G401.6 (cell line): ENCODE measurements around the gene EIF6.

Source experiments
- FAIRE-seq: peaks from 2 replicates; lab custom pipeline; 2012; peaks lifted over from hg19 to GRCh38; lab: Jason Lieb, UNC

The EIF6 gene

GRCh38 chr20:35293303-35294292 is 9.0 kb upstream of the EIF6 start:
- FAIRE-seq: no peak

GRCh38 chr20:35292504-35293285 is 8.1 kb upstream of the EIF6 start:
- FAIRE-seq: no peak

- FAIRE-seq: no peak
These were observed 7.3 kb upstream of the EIF6 start, which contains the start of gene FAM83C for GRCh38 chr20:35291654-35292503. FAM83C (minus strand) TSS chr20:35292425; CDS start chr20:35292304, 121 bp downstream.

- FAIRE-seq: no peak
These were observed 6.4 kb upstream of the EIF6 start for GRCh38 chr20:35290887-35291417.

- FAIRE-seq: no peak
These were observed 5.8 kb upstream of the EIF6 start for GRCh38 chr20:35290186-35290886.

- FAIRE-seq: no peak
These were observed 3.9 kb upstream of the EIF6 start for GRCh38 chr20:35288325-35289060.

DNA sequence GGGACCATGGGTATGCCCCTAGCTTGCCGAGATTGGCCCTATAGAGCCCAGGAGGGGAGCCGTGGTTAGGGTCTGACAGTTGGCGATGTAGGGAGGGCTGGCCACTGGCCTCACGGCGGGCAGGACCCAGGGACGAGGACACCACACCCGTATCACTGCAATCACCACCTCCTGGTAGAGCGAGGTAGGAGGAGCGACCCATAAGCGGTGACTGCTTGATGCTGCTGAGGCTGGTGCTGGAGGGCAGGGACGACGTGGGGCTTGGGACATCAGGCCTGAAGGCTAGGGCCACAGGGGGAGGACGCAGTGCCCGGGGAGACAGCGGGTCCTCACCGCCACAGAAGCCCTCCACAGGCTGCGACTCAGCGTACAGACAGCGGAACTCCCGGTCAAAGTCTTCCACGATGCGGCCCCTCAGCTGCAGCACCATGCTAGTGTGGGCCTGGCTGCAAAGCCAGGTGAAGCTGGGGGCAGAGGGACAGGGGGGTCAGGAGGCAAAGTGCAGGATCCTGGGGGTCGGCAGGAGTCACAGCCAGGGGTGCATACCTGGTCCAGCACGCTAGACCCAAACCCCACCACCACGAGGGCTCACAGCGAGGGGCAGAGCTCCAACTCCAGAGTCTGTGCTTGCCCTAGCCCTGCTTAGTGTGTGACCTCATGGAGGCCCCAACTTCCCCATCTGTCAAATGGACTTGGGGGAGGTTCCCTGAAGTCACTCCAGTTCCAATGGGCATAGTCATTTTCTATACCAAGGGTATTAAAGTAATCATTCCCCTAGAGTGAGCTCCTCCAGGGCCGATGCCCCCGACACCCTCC is 3.1 kb upstream of the EIF6 start:
- FAIRE-seq: no peak

- no peak for FAIRE-seq
These were observed 2.4 kb upstream of the EIF6 start for GRCh38 chr20:35286899-35287508.

GRCh38 chr20:35286077-35286898 is 1.7 kb upstream of the EIF6 start:
- FAIRE-seq: no peak

- FAIRE-seq: no peak
These were observed 1.2 kb upstream of the EIF6 start for GRCh38 chr20:35285806-35286076.

- no peak for FAIRE-seq
These were observed 627 bp upstream of the EIF6 start for GRCh38 chr20:35284992-35285805.

DNA sequence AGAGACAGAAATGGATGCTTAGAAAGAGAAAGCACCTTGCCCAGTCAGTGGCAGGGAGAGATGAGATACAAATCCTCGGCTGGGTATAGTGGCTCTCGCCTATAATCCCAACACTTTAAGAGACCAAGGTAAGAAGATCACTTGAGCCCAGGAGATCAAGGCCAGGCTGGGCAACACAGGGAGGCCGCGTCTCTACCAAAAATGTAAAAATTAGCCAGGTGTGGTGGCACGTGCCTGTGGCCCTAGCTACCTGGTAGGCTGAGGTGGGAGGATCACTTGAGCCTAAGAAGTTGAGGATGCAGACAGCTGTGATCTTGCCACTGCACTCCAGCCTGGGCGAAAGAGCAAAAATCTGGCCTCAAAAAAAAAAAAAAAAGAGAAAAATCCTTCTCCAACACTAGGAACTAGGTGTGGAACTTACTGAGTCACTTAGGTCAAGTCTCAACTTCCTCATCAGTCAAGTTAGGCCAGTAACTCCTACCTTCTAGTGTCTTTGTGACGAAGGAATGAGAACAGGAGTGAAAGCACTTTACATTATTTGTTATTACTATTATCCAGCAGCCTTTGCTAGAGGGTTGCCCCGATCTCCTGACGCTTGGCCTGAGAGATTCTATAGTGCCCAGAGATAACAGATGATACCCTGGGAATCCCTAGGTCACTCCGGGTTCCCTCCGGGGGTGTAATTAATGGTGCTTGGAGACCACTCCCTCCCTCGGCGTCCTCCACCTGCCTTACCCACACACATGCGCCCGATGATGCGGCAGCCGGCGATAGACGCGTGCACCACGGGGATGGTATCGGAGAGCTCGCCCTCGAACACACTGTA is 918 bp downstream of the EIF6 start:
- no peak for FAIRE-seq

DNA sequence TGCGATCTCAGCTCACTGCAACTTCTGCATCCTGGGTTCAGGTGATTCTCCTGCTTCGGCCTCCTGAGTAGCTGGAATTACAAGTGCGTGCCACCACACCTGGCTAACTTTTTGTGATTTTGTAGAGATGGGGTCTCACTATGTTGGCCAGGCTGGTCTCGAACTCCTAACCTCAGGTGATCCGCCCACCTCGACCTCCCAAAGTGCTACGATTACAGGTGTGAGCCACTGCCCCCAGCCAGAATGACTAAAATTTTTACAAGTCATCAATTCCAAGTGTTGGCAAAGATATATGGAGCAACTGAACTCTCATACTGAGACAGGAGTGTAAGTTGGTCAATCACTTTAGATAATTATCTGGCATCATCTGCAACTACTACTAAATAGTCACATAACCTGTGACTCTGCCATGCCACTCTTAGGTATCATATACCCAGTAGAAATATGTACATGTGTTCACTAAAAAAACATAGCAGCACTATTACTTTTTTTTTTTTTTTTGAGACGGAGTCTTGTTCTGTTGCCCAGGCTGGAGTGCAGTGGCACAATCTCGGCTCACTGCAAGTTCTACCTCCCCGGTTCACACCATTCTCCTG is 3.0 kb downstream of the EIF6 start:
- no peak for FAIRE-seq

DNA sequence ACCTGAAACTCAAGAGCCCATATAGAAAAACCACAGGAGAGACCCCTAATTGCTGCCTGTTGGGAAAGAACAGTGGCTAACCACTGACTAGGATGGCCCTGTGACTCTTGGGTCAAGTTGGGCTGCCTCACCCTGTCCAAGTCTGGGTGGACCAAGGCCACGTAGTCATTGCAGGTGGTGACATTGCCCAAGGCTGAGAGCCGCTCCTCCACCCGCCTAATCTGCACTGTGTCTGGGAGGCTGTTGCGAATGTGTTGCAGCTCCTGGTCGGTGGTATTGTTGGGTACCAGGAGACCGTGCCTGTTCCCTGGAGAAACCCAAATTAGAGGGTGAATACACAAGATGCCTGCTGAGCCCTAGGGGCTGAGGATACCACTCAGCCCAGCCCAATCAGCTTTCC is 4.0 kb downstream of the EIF6 start:
- no peak for FAIRE-seq

DNA sequence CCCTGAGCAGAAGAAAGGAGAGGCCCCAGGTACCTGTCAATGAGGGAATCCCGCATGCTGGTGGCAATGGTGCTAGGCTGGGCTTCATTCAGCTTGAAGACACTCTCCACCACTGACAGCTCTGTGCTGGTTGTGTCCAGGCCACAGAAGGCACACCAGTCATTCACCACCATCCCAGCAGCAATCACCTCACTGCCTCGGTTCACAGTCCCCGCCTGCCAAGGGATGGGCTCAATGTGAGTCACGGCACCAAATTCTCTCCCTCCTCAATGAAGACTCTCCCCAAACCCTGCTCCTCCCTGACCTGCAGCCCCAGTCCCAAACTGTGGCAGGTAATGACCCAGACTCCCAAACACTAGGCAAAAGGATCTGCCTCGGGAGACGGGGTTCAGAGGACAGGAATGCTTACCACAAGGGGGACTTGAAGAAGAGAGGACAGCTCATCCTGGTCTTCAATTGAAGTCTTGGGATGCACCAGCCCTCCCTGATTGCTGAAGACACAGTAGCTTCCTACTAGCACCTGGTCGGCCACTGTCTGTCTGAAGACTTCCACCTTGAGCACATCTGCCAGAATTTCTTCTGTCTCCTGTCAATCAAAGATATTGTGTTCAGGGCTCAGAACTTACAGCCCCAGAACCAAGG is 4.9 kb downstream of the EIF6 start:
- no peak for FAIRE-seq

GRCh38 chr20:35279040-35279439 is 5.5 kb downstream of the EIF6 start:
- FAIRE-seq: no peak
